AG04449 (cell line): ENCODE data around the gene GSE1.

Experiments used
- CTCF ChIA-PET: fragments of 350-600 bp; formaldehyde crosslinking; extraction: SDS; loops from one replicate; lab custom pipeline; 2021; ENCODE audit warnings: antibody characterized with exemption; lab: Yijun Ruan, JAX
- POLR2A ChIA-PET: fragments of 400-600, 350-600 bp; formaldehyde crosslinking; extraction: SDS; loops from one replicate; lab custom pipeline; 2020; ENCODE audit warnings: antibody characterized with exemption, inconsistent platforms; lab: Yijun Ruan, JAX
- DNase-seq: peaks from one replicate; pipeline ENCODE4 v3.0.0-alpha.2; 2010; ENCODE audit warnings: low read depth, low spot score
- H3K4me3 ChIP-seq: 2 replicates; pipeline ENCODE4 v1.5.1; 2011; ENCODE audit warnings: low read depth, mild to moderate bottlenecking, control low read depth, low read length
- CTCF ChIP-seq: IDR thresholded peaks from one replicate; pipeline ENCODE4 v1.5.1; 2011; ENCODE audit warnings: mild to moderate bottlenecking, moderate library complexity, low read length, control low read depth, inconsistent platforms; ENCODE audit not compliant: insufficient read depth; ENCODE audit errors: missing control alignments

The GSE1 gene

GRCh38 chr16:85569615-85570212, 43.4 kb upstream of the GSE1 start:
- TF ChIP-seq CTCF, result no peak
- ChIA-PET POLR2A (no interaction called here), CTCF (interaction anchor here (1.1 to 2.0 kb wide), 4 partner anchors 11 to 455 kb away, joined by 3 to 15 read pairs (median 6); no protein-coding TSS in a partner anchor)
- no peak for DNase-seq
- no peak overlapping the region for H3K4me3 ChIP-seq

- CTCF ChIA-PET, result interaction anchor here (1.1 kb wide), 1 partner anchor 455 kb away, joined by 3 read pairs; no protein-coding TSS in a partner anchor
- POLR2A ChIA-PET, result no interaction called here
- TF ChIP-seq CTCF, result no peak
- no peak for DNase-seq
- H3K4me3 ChIP-seq, result no peak overlapping the region
These were observed 42.8 kb upstream of the GSE1 start for GRCh38 chr16:85570213-85570734.

- H3K4me3 ChIP-seq, result no peak overlapping the region
- no peak for DNase-seq
- no peak for TF ChIP-seq CTCF
- POLR2A ChIA-PET, result no interaction called here
- CTCF ChIA-PET, result no interaction called here
These were observed 42.2 kb upstream of the GSE1 start for GRCh38 chr16:85570735-85571562.

GRCh38 chr16:85571563-85571812, 41.6 kb upstream of the GSE1 start:
- no peak for DNase-seq
- CTCF ChIA-PET, result no interaction called here
- POLR2A ChIA-PET, result no interaction called here

GRCh38 chr16:85571813-85572619, 41.1 kb upstream of the GSE1 start:
- POLR2A ChIA-PET, result no interaction called here
- no peak for DNase-seq
- TF ChIP-seq CTCF, result no peak
- H3K4me3 ChIP-seq, result no peak overlapping the region
- CTCF ChIA-PET, result interaction anchor here (0.6 to 2.9 kb wide), 4 partner anchors 8 to 280 kb away, joined by 3 to 12 read pairs (median 6); no protein-coding TSS in a partner anchor

More at GRCh38 chr16:85571563-85571812, 41.6 kb upstream of the GSE1 start:
- H3K4me3 ChIP-seq, result no peak overlapping the region
- TF ChIP-seq CTCF, result no peak
